ENCODE results near the gene SPECC1L.

The SPECC1L gene

DNA sequence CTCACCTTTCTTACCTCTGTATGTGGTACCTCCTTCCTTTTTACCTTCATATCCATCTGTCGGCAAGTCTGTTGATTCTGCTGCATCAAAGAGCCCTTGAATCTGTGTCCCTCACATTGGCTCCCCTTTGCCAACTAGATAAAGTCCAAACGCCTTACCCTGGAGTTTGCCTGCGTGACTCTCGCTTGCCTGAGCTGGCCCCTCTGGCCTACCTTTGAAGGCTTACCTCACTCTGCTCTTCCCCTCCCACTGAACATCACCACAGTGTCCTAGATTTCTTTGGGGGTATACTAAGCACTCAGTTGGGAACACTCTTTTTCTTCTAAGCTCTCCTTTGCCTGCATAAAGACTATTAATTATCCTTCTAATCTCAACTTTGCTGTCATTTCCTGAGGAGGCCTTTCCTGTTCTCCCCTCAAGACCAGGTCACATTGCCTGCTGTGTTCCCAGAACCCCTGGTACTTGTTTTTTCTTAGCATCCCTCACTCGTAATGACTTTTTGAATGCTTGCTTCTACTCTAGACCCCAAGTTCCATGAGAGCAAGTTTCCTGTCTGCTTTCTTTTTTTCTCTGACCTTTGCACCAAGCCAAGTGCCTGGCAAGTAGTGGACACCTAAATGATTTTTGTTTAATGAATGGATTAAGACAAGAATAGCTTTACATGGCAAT is 89.0 kb downstream of the SPECC1L start:
- no peak for DNase-seq (ENCODE audit: low spot score)

DNA sequence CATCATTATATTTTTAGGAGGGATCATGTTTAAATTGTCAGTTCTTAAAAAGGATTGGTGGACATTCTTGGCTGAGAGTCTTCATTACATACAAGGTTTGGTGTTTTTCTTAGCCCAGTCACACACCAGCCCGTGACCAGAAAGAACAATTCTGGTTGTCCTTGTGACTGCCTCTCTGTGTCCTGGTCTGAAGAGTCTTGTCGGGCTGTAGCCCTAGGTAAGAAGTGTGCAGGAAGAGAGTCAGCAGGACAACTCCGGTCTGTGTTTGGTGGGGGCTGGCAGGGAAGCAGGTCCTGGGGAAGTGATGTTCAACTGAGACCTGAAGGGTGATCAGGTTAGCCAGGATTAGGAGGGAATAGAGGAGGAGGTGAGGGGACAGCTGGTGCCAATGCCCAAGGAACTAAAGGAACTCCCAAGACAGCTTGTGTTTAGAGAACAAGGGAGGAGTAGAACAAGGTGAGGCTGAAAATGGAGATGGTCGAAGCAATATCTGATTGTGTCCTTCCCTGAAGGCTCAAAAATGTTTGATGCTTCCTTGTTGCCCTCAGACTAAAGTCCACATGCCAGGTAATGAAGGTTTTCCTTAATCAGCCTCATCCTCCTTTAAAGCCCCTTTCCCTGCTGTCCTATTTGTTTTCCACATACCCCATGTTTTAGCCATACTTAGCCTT is 91.5 kb downstream of the SPECC1L start:
- DNase-seq (ENCODE audit: low spot score) = no peak

DNA sequence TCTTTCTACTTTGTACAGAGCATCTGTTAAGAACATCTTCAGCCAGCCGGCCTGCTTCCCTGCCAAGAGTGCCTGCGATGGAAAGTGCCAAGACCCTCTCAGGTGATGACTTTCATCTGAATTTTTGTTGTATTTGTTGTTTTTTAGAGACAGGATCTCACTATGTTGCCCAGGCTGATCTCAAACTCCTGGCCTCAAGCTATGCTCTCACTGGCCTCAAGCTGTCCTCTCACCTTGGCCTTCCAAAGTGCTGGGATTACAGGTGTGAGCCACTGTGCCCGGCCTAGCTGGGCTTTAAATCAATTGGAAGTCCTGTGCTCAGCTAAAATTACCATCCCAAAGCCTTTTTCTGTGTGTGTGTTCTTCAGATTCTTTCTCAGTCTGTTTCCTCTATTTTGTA is 92.6 kb downstream of the SPECC1L start:
- DNase-seq (ENCODE audit: low spot score) = no peak

DNA sequence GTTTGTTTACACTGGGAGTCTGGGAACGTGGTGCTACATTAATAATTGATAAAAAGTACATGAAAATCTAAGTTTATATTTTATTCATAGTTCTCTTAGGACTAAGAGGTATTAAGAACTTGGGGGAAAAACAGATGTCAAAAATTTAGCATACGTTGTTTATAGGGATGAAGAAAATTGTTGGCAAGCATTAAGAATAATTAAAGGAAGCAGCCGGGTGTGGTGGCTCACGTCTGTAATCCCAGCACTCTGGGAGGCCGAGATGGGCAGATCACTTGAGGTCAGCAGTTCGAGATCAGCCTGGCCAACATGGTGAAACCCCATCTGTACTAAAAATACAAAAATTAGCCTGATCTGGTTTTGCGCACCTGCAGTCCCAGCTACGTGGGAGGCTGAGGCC is 96.1 kb downstream of the SPECC1L start:
- no peak for DNase-seq (ENCODE audit: low spot score)

DNA sequence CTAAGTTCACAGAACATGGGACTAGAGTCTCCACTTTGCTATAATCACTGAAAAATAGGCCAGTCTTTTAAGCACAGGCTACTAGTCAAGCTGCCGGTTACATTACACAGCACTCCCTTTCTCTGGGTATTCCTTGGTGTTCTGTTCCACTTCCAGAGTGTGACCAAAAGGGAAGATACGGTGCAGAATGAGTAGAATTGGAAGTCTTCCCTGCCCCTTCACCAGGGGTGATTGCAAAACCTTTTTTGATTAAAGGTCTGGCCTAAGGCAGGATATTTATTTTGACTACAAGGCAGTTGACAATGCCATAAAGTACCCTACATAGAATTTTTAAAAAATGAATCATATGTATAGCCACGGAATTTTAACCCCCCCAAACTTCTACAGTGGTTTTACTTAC is 97.2 kb downstream of the SPECC1L start:
- DNase-seq (ENCODE audit: low spot score) = no peak

DNA sequence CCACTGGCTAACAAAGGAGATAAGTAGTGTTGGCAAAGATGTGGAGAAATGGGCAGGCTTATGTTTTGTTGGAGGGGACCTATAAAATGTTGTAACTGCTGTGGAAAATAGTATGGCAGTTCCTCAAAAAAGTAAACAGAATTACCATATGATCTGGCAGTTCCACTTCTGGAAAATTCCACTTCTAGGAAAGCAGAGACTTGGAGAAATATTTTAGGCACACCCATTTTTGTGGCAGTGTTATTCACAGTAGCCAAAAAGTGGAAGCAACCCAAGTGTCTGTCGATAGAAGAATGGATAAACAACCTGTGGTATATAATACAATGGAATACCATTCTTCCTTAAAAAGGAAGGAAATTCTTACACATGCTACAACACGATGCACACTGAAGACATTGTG is 99.8 kb downstream of the SPECC1L start:
- DNase-seq (ENCODE audit: low spot score) = no peak

DNA sequence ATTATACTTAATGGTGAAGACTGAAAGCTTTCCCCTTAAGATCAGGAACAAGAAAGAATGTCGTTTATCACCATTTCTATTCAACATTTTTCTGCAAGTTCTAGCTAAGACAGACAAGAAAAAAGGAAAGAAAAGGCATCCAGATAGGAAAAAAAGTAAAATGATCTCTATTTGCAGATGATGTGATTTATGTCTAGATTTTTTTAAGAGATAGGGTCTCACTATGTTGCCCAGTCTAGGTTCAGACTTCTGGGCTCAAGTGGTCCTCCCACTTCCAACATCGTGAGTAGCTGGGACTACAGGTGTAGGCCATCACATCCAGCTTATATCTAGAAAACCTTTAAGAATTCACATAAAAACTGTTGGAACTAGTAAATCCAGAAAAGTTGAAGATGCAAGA is 105.4 kb downstream of the SPECC1L start:
- no peak for DNase-seq (ENCODE audit: low spot score)

DNA sequence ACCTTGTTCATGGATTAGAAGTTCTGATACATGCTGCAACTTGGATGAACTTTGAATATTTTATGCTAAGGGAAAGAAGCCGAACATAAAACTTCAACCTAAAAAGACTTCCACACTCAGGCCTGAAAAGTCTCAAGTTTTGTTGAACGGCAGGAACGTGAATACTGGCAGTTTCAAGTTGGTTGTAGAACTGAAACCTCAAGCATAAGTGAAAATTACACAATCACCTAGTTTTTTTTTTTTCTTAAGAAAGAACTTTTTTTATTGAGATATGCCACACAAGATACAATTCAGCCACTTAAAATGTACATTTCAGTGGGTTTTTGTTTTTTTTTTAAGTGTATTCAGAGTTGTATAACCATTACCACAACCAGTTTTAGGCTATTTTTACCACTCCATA is 106.0 kb downstream of the SPECC1L start:
- DNase-seq (ENCODE audit: low spot score) = no peak

DNA sequence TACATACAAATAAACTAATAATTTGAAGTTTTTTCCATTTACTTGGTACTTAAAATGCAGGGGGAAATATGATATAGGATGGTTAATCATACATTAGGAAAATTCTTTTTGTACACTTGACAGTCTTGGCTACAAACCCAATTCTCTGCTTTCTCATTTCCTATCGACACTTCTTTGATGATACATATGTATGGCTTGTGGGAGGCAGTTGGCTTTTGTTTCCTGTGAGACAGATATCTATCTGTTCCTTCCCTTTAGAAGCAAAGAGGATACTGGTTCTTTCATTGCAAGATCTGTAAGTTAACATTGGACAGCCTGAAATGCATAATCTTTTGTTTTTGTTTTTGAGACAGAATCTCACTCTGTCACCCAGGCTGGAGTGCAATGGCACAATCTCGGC is 108.9 kb downstream of the SPECC1L start:
- DNase-seq (ENCODE audit: low spot score) = no peak

DNA sequence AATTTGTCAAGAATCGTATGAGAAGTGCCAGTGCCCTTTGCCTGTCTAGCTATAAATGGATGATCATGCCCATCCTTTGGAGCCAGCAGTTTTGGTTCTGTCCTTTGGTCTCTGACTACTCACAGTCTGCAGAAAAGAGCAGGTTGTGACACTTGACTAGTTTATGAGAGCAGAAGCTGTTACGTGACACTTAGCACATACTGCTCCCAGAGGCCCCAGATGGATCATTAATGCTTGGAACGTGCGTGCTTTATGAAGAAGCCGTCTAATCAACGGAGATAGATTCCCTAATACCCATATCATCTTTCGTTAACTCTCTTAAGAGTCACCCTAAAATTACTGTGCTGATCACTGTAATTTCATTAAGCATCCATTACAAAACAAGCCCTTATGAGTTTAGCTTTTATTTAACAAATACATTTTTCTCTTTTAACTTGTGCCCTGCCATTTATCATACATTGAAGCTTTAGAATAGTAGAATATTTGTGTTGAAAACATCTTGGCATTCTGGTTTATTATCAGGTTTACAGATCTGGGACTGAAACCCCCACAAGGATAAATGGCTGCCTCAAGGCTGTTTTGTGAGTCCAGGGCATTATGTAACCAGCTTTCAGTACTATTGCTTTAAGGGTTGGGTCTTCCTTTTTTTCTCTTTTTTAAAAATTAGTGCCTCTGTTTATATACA is 109.7 kb downstream of the SPECC1L start:
- DNase-seq (ENCODE audit: low spot score) = no peak

DNA sequence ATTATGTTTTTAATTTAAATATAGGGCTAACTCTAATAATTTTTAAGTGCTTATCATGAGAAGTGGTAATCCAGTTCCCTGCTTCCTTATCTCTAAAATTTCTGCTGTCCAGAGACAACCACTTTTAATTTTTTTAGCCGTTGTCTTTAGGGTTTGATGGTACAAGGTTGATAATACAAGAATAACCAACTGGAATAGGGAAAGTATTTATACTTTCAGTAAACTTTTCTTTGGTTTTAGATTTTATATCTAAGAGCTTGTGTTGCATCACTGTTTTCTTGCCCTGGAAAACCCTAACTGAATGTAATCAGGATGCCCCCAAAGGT is 110.2 kb downstream of the SPECC1L start:
- no peak for DNase-seq (ENCODE audit: low spot score)

DNA sequence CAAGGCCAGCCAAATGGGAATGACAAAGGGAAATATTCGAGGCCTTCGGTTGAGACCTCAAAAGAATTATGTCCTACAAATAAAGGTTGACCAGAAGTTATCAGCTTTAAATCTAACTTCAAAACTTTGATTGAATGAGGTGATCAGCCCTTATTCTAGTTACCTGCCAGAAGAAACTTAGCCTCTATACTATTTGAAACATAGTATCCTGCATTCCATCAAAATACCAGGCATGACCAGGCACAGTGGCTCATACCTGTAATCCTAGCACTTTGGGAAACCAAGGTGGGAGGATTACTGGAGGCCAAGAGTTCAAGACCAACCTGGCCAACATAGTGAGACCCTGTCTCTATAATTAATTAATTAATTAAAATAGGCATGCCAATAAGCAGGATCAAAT is 112.4 kb downstream of the SPECC1L start:
- DNase-seq (ENCODE audit: low spot score) = no peak

DNA sequence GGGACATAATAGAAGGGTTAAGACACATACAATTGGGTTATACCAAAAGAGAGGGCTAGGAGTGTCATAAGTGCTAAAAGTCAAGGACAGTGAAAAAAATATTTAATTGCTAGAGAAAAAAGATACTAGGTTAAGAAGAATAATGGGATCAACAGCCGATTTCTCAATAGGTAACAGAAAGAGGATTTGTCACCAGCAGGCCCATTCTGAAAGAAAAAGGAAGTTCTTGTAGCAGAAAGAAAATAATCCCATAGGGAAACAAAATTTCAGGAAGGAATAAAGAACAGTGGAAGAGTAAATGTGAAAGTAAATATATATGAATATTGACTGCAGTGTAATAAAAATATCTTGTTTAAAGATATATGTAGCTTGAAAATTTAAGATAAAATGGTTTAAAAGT is 113.5 kb downstream of the SPECC1L start:
- DNase-seq (ENCODE audit: low spot score) = no peak

DNA sequence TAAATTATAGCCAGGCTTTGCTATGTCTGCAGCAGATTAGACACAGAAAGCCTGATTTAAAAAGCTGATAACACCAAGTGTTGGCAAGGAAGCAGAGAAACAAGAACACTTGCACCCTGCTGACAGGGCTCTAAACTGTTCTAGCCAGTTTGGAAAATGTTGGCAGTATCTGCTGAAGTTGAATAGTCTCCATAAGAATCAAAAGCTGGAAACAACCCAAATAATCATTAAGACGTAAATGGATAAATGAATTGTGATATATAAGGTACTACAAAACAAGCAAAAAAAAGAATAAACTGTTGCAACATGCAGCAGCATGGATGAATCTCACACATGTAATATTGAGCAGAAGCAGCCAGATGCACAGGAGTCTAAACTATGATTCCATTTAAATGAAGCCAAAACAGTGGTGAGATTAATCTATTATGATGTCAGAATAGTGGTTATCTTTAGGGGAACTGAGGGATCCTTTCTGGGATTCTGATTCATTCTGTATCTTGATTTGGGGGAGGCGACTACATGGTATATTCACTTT is 116.4 kb downstream of the SPECC1L start:
- DNase-seq (ENCODE audit: low spot score) = no peak

DNA sequence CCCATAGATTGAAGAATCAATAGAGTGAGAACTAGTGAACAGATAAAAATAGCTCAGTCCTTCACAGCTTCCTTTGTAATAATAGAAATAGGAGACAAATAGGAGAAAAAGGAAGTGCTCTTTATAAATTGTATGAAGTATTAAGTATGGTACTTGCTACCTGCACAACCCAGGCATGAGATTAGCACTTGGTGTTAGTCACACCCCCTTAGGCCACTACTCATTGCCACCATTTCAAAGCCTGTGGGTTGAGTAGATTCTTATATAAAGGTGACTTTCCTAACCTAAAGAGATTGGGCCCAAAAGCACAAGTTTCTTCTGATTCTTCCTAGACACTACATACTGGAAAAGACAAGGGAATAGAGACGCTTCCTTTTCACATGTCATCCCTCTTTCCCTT is 119.0 kb downstream of the SPECC1L start:
- no peak for DNase-seq (ENCODE audit: low spot score)

DNA sequence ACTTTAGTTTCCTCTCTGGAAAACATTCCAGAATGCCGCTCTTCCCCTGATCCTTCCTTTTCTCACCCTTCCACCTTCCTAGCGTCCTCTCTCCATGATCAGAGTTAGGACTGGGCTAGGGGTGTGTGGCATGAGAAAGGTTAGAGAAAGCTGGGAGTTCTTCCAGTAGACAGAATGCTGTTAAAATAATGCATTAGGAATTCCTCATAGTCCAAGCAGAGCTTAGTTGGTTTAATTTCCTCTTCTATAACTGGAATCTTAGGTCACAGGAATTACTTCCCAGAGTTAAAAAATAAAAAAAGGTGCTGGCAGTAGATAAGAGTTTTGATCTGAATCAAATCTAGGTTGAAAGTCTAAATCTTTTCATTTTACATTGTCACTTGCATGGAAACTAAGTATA is 119.5 kb downstream of the SPECC1L start:
- no peak for DNase-seq (ENCODE audit: low spot score)

DNA sequence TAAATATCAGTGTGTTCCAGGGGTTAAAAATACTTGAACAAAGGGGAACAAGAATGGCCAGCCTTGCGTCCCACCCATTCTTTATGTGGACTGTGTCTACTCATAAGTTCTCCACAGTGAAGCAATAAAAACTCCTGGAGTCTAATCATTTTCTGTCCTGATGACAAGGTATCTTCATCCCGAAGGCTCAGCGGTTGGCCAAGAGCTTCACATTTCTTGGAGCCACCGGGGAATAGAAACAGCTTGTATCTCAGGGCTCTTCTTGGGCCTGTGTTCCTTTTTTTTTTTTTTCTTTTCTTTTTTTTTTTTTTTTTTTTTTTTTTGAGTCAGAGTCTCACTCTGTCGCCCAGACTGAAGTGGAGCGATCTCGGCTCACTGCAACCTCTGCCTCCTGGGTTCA is 119.9 kb downstream of the SPECC1L start:
- DNase-seq (ENCODE audit: low spot score) = no peak

DNA sequence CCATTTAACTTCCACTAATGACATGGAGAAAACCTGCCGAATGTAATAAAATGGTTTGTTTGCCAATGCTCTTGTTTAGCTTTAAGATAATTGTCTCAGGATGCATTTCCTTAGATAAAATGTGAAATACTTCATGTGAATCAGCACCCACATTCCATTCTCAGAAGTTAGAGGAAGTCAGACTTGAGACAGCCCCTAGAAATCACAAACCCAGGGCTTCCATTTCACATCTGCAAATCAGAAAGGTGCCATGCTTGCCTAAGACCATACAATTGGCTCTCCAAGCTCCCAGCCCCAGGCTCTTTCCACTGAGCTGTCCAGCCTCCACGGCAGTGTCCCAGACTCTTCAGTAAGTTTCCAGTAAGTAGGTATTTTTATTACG is 121.2 kb downstream of the SPECC1L start:
- DNase-seq (ENCODE audit: low spot score) = peak; percentile 29

DNA sequence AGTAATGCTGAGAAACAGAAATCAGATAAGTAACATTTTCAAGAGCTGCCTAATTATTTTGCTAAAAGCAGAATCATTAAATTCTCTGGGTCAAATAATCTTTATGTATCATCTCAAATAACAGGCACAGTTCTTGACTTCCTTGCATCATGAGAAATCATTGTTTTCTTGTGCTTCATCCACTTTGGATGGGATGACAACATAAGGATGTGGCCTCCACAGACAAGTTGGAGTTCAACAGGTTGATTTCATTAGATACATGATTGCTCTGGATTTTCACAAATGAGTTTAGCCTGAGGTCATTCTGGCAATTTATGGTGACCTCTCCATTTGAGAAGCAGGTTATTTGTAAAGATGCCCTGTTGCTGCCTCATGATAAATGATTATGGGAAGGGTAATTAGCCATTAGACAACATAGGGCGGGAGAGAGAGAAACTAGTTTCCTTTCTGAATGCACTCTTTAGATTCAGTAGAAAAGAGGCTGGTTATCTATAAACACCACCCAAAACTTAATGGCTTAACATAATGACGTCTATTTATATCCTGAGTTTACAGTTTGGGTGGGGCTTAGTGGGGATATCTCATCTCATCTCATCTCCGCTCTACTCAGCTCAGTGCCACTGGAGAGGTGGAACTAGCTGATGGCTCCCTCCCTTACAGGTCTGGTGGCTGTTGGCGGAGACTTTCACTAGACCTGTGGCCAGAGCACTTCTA is 121.7 kb downstream of the SPECC1L start:
- DNase-seq (ENCODE audit: low spot score) = no peak

DNA sequence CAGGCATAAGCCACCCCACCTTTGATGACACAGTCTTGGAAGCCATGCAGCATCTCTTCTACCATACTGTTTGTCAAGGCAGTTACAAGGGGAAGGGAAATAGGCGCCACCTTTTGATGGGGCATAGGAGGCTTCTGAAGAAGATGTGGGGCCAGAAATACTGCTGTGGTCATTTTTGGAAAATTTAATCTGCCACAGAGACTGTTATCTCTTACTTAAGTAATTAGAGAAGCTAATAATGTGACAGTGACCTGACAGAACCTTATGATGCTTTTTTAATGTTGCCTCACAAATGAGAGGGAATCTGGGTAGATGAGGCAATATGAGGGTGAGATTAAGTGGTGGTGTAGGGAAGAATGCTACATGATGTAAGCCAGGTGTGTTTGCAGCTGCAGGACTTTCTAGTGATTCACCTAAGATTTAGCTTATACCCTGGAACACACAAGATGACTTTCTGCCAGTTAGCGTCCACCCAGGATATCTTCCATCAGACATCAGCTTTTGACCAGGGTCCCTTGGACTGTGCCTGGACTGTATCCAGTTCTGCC is 122.5 kb downstream of the SPECC1L start:
- DNase-seq (ENCODE audit: low spot score) = no peak

DNA sequence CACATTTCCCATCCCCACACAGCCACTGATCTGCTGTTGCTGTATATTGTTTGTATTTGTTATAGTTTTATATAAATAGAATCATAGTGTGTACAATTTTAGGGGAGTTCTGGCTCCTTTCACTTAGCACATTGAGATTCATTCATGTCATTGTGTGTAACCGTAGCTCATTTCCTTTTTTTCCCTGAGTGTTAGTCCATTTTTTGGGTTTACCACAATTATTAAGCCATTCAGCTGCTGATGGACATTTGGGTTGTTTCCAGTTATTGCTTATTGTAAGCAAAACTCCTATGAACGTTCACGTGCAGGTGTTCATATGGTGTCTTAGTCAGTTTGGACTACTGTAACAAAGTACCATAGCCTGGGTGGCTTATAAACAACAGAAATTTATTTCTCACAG is 123.2 kb downstream of the SPECC1L start:
- DNase-seq (ENCODE audit: low spot score) = no peak

DNA sequence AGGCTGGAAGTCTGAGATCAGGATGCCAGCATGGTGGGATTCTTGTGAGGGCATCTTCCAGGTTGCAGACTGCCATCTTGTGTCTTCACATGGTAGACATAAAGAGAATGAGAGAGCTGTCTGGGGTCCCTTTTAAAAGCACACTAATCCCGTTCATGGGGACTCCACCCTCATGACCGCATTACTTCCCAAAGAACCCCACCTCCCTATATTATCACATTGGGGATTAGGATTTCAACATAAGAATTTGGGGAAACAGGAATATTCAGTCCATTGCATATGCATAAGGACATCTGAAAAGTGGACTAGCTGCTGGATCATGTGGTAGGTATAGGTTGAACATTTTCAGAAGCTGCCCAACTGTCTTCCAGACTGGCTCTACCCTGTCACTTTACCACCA is 123.6 kb downstream of the SPECC1L start:
- no peak for DNase-seq (ENCODE audit: low spot score)

DNA sequence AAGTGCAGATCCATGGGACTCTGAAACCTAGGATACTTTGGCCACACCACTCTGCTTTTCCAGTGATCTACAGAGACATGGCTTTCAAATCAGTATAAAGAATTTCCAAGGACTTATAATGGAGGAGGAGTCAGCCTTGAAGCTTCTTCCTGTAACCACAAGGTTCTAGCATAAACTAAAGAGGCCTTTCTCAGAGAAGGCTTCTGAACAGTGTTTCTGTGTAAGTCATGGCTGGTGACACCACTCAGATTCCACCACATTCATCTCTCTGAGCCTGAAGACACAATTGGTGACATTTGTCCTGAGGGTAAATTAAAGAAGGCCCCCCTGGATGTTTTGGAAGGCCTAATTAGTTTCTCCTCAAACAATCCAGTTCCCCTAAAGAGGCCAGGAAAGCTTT is 127.8 kb downstream of the SPECC1L start:
- no peak for DNase-seq (ENCODE audit: low spot score)
